Stimulated activated CD4-positive, alpha-beta T cell treated with anti-CD3 and anti-CD28 coated beads, Interleukin-4, amount 100 ng/mL, for 48 hours (primary cell): ENCODE data around the gene SEPTIN8.
"Not testable (repeated sequence)": the region's sequence is repeated elsewhere in the genome, so short reads cannot be mapped to it uniquely, and the experiment has no call there.

ENCODE experiments used
- DNase-seq, 2 donors: peaks; one replicate each; pipeline ENCODE4 v3.0.0-alpha.2; 2020; ENCODE audit warnings: low read depth in 2 of 2

SEPTIN8 gene

DNA sequence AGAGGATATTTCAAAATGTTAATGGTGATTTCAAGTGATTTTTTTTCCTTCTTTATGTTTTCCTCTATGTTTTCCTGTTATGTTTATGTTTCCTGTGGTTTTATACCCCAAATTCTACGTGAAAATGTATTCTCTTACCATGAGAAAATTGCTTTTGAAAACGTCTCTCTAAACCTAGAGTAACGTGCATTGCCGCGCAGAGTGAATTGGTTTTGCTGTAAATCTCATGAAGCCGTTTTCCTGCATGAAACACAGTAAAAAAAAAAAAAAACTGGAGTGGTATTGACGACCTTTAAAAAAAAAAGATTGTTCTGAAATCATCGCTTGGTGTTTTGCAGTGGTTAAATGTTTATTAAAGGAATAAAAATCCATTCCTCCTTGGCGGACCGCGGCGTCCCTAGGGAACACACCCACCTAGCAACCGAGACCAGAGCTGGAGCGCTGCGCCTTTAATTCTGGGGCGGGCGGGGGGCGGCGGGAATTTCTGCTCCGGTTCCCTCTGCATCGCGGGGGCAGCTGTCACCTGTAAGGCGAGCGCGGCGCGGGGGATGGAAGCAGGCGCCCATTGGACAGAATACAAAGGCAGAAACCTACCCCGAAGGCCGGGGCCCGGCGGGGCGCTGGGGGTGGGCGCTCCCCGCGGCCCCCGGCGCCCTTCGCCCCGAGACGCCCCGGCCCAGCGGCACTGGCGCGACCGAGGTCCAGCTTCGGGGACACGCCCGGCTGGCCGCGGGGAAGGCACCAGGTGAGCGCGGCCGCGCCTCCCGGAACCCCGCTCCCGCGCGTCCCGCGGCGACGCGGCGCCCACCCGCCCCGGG, 36.0 kb upstream of the SEPTIN8 start, which contains the start of gene SOWAHA:
SOWAHA (plus strand) TSS at position 522 of the 818 bp plus-strand sequence. CDS start 320 bp downstream, outside the sequence.
- no peak for DNase-seq

GRCh38 chr5:132812123-132812765, 35.2 kb upstream of the SEPTIN8 start:
- DNase-seq: no peak

DNA sequence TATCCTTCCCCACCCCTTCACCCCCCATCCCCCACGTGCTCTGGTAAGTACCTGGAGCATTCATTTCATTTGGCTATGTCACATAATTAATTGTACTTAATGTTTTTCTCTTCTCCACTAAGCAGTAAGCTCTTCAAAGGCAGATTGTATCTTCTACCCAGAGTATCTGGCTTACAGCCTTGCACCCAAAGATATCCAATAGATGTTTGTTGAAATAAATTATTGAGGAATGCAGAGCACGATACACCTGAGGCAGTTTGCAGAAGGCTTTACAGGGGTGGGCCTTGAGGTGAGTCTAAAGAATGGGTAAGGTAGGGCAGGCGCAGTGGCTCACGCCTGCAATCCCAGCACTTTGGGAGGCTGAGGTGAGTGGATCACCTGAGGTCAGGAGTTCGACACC, 33.6 kb upstream of the SEPTIN8 start:
- no peak for DNase-seq

GRCh38 chr5:132808866-132809265, 31.8 kb upstream of the SEPTIN8 start:
- no peak for DNase-seq

- no peak for DNase-seq
These were observed 31.4 kb upstream of the SEPTIN8 start for GRCh38 chr5:132808448-132808847.

DNA sequence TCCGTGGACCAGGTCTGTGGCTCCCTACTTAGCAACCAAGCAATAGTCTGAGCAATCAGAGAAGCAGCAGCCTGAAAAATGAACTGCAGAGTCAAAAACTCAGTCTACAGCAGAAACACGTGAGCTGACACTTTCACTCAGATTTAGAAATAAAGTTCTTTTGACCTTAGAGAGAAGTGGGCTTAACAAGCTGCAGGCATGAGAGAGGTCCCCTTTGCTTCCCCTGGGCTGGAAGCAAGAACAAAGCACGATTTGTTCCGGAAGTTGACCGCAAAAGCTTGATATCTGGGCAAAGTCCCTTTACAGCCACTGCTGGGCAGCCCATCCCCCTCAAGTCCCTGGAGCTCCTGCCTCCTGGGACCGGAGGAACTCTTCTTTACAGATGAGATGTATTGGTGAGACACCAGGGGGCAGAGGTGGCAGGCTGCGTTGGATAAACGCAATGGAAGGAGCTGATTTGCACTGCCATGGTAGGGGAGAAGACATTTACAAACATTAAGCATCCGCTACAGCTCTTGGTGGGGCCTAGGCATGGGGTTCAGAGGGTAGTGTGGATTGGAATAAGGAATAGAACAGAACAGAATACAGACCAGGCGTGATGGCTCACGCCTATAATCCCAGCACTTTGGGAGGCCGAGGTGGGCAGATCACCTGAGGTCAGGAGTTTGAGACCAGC, 30.3 kb upstream of the SEPTIN8 start:
- DNase-seq: no peak

DNA sequence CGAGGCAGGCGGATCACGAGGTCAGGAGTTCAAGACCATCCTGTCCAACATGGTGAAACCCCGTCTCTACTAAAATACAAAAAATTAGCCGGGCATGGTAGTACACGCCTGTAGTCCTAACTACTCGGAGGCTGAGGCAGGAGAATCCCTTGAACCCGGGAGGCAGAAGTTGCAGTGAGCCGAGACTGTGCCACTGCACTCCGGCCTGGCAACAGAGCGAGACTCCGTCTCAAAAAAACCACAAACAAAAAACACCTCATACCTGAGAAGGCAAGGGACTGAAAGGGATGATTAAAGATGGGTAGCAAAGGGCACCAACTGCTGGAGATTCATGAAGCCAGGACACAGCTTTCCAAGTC, 29.7 kb upstream of the SEPTIN8 start:
- not testable (repeated sequence) for DNase-seq

- DNase-seq: not testable (repeated sequence)
These were observed 28.8 kb upstream of the SEPTIN8 start for GRCh38 chr5:132805872-132806271.

DNA sequence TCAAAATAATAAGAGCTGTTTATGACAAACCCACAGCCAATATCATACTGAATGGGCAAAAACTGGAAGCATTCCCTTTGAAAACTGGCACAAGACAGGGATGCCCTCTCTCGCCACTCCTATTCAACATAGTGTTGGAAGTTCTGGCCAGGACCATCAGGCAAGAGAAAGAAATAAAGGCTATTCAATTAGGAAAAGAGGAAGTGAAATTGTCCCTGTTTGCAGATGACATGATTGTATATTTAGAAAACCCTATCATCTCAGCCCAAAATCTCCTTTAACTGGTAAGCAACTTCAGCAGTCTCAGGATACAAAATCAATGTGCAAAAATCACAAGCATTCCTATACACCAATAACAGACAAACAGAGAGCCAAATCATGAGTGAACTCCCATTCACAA, 27.2 kb upstream of the SEPTIN8 start:
- not testable (repeated sequence) for DNase-seq

- not testable (repeated sequence) for DNase-seq
These were observed 25.6 kb upstream of the SEPTIN8 start for GRCh38 chr5:132802685-132803066.

- no peak for DNase-seq
These were observed 25.1 kb upstream of the SEPTIN8 start for GRCh38 chr5:132802044-132802684.

DNA sequence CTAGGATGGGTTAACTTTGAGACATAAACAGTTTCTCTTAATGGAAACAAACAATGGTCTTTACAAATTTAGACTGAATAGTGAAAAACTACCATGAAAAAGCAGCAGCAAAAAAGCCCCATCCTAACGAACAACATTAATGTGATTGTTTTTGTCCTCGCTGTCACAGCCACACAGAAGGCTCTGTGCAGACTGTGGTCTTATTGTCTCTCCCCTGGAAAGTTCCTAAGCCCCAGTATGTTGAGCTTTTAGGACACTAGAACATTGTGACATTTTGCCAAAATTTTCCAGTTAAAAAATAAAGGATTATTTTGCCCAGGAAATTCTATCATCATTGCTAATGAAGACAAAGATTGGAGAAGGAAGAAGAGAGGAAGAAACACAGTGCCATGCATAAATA, 23.5 kb upstream of the SEPTIN8 start:
- DNase-seq: no peak

GRCh38 chr5:132799392-132799791, 22.4 kb upstream of the SEPTIN8 start:
- no peak for DNase-seq

- no peak for DNase-seq
These were observed 20.6 kb upstream of the SEPTIN8 start for GRCh38 chr5:132797651-132798050.

GRCh38 chr5:132791026-132791425, 14.0 kb upstream of the SEPTIN8 start:
- DNase-seq: no peak

GRCh38 chr5:132790201-132790865, 13.3 kb upstream of the SEPTIN8 start:
- no peak for DNase-seq

DNA sequence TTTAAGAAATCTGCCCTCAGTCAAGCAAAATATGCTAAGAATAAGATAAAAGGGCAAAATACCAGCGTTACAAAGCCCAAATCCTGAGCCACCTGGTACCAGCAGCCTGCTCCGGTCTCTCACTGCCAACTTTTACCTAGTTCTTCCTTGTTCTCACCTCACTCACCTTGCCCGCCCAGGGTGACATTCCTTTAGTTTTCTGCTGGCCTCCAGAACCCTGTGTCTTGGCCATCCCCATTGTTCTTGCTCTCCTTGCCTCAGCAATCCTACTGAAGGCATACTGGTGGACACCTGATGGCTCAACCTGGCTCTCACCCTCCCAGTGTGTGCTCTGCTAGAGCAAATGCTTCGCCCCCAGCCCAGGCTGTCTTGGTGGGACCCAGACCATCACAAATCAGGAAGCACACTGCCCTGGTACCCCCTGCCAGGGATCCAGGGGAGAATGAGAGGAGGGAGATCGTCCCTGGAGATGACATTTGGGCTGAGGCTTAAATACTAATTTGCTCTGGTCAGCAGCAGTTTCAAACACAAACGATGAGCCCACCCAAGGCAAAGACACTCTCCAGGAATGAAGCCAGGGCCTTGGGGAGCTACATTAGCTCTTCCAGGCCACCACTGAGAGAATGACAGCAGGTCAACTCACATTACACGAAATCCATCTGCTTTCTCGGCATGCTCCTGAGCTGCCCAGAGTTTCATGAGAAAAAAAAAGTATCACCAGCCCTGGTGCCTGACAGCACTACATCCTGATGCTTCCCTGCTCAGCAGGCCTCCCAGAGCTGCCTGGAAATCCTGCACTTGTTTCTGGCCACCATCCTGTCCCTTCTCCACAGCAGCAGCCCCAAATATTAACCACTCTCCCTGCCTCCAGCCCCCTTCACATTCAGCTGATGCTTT, 12.2 kb upstream of the SEPTIN8 start:
- no peak for DNase-seq

DNA sequence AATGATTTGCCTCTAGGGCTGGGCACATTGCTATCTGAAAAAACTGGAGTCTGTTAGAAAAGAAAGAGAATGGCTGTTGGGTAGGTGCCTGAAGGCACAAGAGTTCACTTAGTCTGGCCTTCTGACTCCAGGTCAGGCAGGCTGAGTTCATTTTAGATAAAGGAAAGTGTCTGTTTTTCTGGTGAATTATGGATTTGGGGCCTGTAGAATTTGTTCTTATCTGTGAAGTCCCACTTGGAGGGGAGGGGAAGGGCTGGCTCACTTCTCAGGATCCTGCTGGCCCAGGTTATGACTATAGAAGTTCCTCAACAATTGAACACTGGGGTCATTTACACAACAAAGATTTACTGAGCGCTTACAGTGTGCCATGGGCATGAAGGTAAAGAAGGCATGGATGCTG, 11.5 kb upstream of the SEPTIN8 start:
- DNase-seq: no peak

DNA sequence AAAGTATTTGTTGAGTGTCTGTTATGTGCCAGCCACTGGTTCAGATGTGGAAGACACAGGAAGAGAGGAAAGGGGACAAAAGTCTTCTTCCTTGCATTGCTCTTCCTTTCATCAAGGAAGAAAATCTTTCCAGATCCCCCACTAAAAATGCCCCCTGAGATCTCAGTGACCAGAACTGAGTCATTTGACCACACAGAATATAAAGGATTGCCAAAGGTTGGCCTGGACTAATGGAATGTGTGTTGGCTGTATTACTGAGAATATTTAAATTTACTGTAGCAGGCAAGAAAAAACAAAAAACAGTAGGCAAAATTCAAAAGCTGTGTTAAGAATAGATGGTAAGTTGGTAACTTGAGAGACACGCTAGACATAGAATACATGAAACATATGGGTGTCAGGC, 10.0 kb upstream of the SEPTIN8 start:
- DNase-seq: no peak

DNA sequence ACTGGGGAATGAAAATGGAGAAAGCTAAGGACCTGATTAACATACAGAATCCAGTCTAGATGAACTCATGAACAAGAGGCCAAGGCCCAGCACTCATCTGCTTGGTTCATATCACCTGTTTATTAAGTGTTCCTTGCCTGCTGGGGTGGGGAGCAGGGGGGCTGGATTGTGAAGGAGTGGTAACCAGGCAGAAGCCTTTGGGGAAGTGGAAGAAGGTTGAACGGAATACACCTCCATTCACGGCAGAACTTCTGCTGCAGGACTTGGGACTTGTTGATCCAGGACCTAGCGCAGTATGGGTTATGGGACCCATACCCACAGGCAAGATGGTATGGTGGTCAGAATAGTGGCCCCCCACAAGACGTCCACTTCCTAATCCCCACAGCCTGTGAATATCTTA, 8.8 kb upstream of the SEPTIN8 start:
- DNase-seq: no peak

DNA sequence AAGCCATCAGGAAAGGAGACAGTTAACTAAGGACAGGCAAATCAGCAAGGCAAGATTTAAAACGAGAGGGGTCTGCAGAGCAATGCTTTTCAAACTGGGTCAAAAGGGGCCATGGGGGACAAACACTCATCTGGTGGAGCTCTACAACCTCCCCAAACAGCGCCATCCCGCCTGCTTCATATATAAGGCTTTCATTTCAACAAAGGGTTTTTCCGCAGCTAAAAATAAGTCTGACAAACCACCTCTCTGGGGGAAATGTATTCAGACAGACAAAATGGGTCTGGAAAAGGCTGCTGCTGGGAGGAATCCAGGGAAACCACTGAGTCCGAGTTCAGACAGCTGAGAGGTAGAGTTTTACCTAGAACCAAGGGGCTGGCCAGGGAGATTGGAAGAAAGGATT, 8.3 kb upstream of the SEPTIN8 start:
- no peak for DNase-seq
